GM12878 (cell line): ENCODE results near the gene SKIL.

Experiments used
- BCLAF1 ChIP-seq: fragments of 450-650 bp; IDR thresholded peaks from 2 replicates; pipeline ENCODE4 v1.6.1; 2017; ENCODE audit warnings: antibody characterized with exemption, mild to moderate bottlenecking, moderate library complexity
- CEBPB ChIP-seq, 2 experiments: fragments of 150-350 bp in 1 of 2; IDR thresholded peaks; 2 replicates each; pipeline ENCODE4 v1.6.1; 2012 to 2014; ENCODE audit warnings: low read depth in 2 of 2, low read length in 2 of 2, borderline replicate concordance in 1 of 2, inconsistent platforms in 1 of 2
- CREB1 ChIP-seq: IDR thresholded peaks from 2 replicates; pipeline ENCODE4 v1.6.1; 2012; ENCODE audit warnings: low read depth, mild to moderate bottlenecking, inconsistent platforms
- CTCF ChIP-seq, 3 experiments: IDR thresholded peaks in 2 of 3; conservative IDR thresholded peaks in 1 of 3; 2 replicates each; pipeline ENCODE4 v1.5.1; 2011; ENCODE audit warnings: low read depth in 3 of 3, low read length in 3 of 3, mild to moderate bottlenecking in 3 of 3, control low read depth in 2 of 3, moderate library complexity in 2 of 3, inconsistent platforms in 1 of 3, mixed read lengths in 1 of 3; ENCODE audit not compliant: control insufficient read depth in 2 of 3, insufficient read depth in 1 of 3; ENCODE audit errors: extremely low read depth in 1 of 3
- EGR1 ChIP-seq, 2 experiments: IDR thresholded peaks; 1 replicate in 1 of 2; 2 replicates in 1 of 2; pipeline ENCODE4 v1.6.1; 2011 to 2012; ENCODE audit warnings: low read depth in 2 of 2, low read length in 2 of 2, borderline replicate concordance in 1 of 2, mild to moderate bottlenecking in 1 of 2, moderate library complexity in 1 of 2
- EP300 ChIP-seq, 2 experiments: fragments of 150-350 bp in 1 of 2; IDR thresholded peaks; 2 replicates each; pipeline ENCODE4 v1.6.1; 2011 to 2012; ENCODE audit warnings: low read depth in 2 of 2, low read length in 2 of 2, borderline replicate concordance in 1 of 2, improper control_type of control experiment in 1 of 2, inconsistent platforms in 1 of 2; ENCODE audit not compliant: control insufficient read depth in 1 of 2
- HCFC1 ChIP-seq: fragments of 150-350 bp; IDR thresholded peaks from 2 replicates; pipeline ENCODE4 v1.6.1; 2014; ENCODE audit warnings: low read length
- SP1 ChIP-seq: IDR thresholded peaks from one replicate; pipeline ENCODE4 v1.6.1; 2011; ENCODE audit warnings: low read depth, low read length
- ZNF687 ChIP-seq: fragments of 450-650 bp; IDR thresholded peaks from 2 replicates; pipeline ENCODE4 v1.6.1; 2017; ENCODE audit warnings: mild to moderate bottlenecking, moderate library complexity

- no peak for TF ChIP-seq EGR1 (IDR thresholded peaks at IDR 0.05; ENCODE audit: borderline replicate concordance in 1 of 2, low read depth in 2 of 2, low read length in 2 of 2)
- TF ChIP-seq BCLAF1: no peak
- TF ChIP-seq EP300 (IDR thresholded peaks at IDR 0.05; ENCODE audit: borderline replicate concordance in 1 of 2, control insufficient read depth in 1 of 2, low read depth in 2 of 2, low read length in 2 of 2): no peak
- no peak for TF ChIP-seq CTCF (IDR thresholded peaks at IDR 0.05 in 2 of 3, conservative IDR thresholded peaks at IDR 0.05 in 1 of 3; ENCODE audit: control insufficient read depth in 2 of 3, extremely low read depth in 1 of 3, insufficient read depth in 1 of 3, low read depth in 3 of 3, low read length in 3 of 3)
- no peak for TF ChIP-seq CEBPB (IDR thresholded peaks at IDR 0.05; ENCODE audit: borderline replicate concordance in 1 of 2, low read depth in 2 of 2, low read length in 2 of 2)
- no peak for TF ChIP-seq SP1
- no peak for TF ChIP-seq CREB1
- no peak for TF ChIP-seq ZNF687
- TF ChIP-seq HCFC1: no peak
Observed at GRCh38 chr3:170397685-170398084, 40.2 kb downstream of the SKIL start.
